ENCODE measurements around the gene OMG. TPM values are rescaled to one million over a fixed set of nuclear protein-coding genes. Genes with fewer than 3 reads are reported as not detected.
"Not testable (repeated sequence)": the region's sequence is repeated elsewhere in the genome, so short reads cannot be mapped to it uniquely, and the experiment has no call there.

Gene OMG
- total RNA-seq, 2 experiments from 2014 or later, result 0.19 TPM; not detected in 1

DNA sequence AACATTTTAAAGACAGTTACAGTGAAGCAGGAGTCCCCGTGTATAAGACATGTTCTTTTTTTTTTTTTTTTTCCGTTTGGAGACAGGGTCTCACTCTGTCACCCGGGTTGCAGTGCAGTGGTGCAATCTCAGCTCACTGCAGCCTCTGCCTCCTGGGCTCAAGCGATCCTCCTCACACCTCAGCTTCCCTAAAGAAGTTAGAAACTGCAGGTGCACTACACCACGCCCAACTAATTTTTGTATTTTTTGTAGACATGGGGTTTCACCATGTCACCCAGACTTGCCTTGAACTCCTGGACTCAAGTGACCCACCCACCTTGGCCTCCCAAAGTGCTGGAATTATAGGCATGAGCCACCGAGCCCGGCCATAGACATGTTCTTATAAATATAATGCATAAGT lies 13.8 kb upstream of the OMG start:
- POLR2A ChIA-PET, result interaction anchor here (1.0 to 1.5 kb wide), 3 partner anchors 9 to 11 kb away, joined by 3 to 15 read pairs (median 7); partner anchors contain the start of gene EVI2A

DNA sequence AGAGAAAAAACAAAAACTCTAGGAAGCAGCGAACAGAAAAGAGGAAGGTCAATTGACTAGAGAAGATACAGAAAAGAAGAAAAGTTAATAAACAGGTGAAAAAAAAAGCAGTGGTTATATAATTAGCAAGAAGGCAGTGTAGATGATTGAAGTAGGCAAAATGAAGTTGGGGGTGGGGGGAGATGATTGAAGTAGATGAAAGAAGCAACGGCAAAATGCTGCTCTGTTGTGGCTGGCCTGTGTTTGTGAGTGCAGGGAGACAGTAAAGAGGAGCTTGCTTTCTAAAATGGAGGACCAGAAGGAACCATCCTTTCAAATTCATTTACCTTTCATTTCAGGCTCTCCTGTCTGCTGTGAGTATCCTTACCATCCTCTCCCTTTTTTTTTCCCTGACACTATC lies 13.2 kb upstream of the OMG start:
- ChIA-PET POLR2A (interaction anchor here (1.0 to 1.5 kb wide), 3 partner anchors 8 to 11 kb away, joined by 3 to 15 read pairs (median 3); partner anchors contain the start of gene EVI2A), CTCF (interaction anchor here (1.0 to 1.7 kb wide), 3 partner anchors 8 to 10 kb away, joined by 3 to 4 read pairs (median 3); no protein-coding TSS in a partner anchor)

More for the DNA sequence above, 13.8 kb upstream of the OMG start:
- CTCF ChIA-PET, result interaction anchor here (1.0 to 1.7 kb wide), 4 partner anchors 8 to 11 kb away, joined by 3 to 4 read pairs (median 3); partner anchors contain the start of gene EVI2A

DNA sequence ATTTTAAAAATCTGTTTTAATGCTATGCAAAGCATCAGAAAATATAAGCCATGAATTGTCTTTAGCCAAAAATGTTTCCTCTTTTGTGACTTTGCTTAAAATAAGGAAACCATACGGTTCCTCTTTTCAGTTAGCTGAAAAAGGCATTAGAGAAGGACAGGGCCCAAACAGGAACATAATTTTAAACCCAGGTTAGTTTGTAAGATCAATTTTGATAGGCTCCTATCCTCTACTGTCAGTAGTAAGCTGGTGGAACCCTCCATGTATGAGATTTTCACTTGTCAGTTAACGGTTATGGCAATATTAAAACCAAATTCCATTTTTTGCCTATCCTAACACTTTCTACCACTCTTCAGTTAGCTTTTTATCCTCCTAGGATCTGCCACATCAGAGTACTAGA lies 12.5 kb upstream of the OMG start:
- ChIA-PET POLR2A (interaction anchor here (1.2 to 1.5 kb wide), 2 partner anchors 9 to 10 kb away, joined by 3 to 15 read pairs; no protein-coding TSS in a partner anchor), CTCF (no interaction called here)

DNA sequence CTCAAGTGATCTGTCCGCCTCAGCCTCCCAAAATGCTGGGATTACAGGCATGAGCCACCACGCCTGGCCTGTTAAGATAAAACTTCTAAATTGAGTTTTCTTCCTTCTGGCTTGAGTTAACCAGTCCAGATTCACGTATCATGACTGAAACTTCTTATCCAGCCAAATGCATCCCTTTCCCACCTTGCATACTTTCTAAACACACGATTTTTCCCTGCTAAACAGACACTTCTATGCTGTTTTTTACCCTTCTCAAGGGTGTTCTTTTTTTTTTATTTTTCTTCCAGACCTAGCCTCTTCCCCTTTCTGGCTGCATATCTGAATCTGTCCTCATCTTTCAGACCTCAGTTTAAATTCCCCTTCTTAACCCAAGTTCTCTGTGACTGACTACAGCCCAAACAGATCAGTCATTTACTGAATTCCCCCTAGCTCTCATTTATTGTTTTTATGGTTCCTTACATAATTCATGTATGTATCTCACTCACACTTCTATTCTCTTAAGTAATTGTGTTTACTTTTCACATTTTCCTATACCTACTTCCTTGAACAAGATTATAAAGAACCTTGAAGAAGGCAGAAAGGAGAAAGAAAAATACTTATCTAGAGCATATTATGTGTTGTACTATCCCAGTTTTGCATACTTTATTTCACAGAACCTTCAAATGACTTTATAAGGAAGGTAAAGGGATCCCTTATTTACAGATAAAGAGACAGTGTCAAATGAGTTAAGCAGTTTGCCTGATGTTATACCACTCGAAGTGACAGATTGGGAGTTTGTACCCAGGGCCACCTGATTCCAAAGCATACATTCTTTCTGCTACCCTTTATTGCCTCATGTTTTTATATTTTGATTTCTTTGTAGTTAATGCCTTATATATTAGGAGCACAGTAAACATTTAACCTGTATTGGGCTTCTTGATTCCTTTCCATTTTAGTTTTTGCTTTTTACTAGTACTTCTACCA lies 11.6 kb upstream of the OMG start:
- CTCF ChIA-PET, result interaction anchor here (0.7 to 2.0 kb wide), 2 partner anchors 10 to 229 kb away, joined by 3 to 6 read pairs; no protein-coding TSS in a partner anchor
- POLR2A ChIA-PET, result interaction anchor here (1.0 kb wide), 1 partner anchor 11 kb away, joined by 3 read pairs; no protein-coding TSS in a partner anchor

DNA sequence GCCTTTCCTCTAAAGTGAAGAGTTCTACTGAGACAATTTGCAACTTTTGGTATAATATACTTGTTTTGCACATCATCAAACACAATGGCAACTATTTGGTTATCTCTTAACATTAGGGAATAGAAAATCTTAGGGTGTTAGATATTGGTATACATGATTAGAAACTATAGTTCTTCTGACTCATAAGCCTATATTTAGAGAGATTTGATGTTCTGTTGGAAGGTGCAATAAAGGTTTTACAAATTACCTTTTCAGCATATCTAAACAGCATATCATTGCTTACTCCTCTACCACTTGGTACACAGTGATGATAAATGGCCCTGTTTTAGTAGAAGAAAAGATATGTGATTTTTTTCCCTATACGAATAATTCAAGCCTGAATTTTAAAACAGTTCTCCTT lies 10.6 kb upstream of the OMG start:
- POLR2A ChIA-PET, result no interaction called here
- CTCF ChIA-PET, result interaction anchor here (2.0 kb wide), 1 partner anchor 11 kb away, joined by 6 read pairs; no protein-coding TSS in a partner anchor

DNA sequence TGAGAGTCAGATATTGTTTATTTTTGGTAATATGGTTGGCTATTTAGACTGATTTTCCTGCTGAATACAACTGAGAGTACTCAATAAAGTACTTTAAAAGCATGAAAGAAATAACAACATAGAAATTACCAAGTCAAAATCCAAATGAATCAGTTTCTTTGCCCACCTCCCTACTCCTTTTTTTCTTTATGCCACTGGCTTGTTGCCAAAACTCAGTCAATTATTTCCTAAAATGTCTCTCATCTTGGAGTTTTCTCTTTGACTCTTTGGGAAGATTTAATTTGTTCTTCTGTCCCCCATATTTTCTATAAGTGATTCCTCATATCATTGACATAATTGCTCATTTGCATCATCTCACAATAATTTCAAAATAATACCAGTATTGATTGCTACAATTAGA lies 2.6 kb upstream of the OMG start:
- ChIA-PET POLR2A (no interaction called here), CTCF (no interaction called here)

DNA sequence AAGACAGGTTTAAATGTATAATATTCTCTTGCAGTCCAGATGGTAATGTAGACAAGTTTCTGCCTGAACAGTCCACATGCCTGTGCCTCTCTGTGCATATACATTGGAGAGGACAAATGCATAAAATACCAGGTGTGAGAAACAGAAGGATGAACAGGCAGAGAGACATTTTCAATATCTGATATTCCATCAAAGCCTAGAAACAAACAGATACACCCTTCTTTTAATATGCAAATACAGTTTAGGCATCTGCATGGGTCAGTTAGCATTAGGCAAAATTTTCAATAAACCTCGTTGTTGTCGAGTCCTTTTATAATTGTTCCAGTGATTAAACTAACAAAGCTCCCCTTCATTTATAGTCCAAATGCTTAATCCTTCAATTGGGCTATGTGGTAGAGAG lies 897 bp downstream of the OMG start:
- POLR2A ChIA-PET, result no interaction called here

DNA sequence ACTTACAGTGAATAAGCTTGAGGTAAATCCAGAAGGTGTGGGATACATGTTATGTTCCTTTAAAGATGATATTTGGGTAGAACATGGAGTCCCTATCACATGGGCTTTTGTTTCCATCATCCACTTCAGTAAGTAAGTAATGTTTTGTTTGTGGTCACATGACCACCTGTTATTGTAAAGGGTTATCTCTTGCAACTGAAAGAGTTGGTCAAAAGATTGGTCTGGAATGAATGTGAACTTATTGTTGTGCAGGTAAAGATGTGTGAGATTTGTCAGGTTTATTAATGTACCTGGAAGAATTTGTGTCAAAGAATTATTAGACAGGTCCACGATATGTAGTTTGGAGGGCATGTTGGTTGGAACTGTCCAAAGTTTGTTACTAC lies 1.6 kb downstream of the OMG start:
- ChIA-PET CTCF (no interaction called here), POLR2A (no interaction called here)

More for the DNA sequence above, 897 bp downstream of the OMG start:
- CTCF ChIA-PET, result no interaction called here

DNA sequence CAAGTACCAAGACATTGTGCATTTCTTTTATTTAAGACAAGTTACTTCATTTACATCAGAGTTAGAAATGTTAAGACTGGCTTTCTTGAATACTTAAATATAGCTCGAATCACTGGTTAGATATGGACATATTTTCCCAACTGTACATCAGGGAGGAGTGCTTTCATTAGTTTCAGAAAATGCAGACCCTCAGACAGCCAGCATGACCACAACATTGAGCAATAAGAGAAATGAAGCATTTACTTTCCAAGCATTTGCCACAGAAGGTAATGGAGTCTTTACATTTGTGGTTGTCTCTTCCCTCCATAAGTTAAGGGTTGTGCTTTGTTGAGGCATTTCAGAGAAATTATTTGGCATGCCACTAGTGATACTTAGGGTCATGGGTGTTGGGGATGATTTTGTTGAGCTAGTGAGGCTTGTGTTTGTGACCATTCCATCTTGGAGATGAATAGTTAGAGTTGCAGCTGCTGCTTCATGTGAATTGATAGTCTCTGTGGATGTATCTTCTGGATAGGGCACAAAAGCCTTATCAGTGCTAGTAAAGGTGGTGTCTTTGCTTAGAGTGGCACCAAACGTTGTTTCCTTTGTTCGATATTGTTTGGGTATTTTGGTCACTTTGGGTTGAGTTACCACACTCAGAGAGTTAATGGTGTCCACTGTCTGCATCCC lies 2.1 kb downstream of the OMG start:
- POLR2A ChIA-PET, result no interaction called here

DNA sequence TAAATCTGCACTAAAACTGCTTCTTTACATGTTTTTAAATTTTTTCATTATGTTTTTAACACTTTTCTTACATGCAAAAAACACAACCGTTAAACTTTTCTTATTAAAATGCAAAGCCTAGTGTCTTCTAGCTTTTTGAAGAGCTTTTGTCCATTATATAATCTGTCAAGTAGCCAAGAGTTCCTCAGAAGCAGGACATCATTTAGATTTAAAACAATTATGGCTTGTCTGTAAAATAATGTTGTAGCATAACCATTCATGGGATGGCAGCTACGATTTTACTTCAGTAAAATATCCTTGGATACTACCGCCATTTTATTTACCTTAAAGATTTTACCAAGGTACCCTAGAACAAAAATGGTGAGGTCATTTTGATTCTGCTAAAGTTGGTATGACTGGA lies 2.8 kb downstream of the OMG start:
- CTCF ChIA-PET, result no interaction called here
- POLR2A ChIA-PET, result no interaction called here

More for the DNA sequence above, 2.1 kb downstream of the OMG start:
- CTCF ChIA-PET, result no interaction called here

DNA sequence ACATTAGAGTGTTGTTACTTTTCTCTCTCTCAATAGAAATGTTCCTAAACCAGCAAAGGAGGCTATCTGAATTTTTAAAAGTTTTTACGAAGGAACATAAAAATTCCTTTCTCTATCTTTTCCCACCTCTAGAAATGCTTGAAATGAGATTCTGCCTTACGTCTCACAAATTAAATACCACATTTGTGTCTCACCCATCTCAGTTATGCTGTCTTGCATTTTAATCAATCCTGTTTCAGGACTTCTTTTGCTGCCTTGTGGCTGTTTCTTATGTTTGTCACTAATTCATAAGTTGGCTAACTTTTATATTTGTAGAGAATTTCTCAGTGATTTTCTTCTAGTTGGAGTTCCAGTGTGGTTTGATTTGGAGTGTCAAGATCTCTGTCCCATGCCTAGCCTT lies 3.5 kb downstream of the OMG start:
- POLR2A ChIA-PET, result no interaction called here

DNA sequence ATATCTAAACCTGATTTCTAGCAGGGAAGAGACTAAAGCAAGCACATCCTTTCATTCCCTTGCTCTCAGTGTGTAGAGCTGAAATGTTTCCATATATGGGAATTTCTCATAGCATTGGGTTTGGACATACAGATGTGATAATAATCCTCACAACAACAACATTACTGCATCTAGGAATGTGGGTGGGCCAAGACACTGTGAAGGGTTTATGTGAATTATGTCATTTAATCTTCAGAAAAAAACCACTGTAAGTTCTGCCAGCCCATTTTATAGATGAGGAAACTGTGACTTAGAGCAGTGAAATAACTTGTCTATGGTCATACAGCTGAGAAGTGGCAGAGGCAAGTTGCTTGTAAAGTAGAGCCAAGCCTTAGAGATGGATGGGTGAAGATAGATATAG lies 5.2 kb downstream of the OMG start:
- ChIA-PET POLR2A (no interaction called here), CTCF (interaction anchor here (0.6 kb wide), 1 partner anchor 9 kb away, joined by 3 read pairs; no protein-coding TSS in a partner anchor)

More for the DNA sequence above, 3.5 kb downstream of the OMG start:
- CTCF ChIA-PET, result no interaction called here

DNA sequence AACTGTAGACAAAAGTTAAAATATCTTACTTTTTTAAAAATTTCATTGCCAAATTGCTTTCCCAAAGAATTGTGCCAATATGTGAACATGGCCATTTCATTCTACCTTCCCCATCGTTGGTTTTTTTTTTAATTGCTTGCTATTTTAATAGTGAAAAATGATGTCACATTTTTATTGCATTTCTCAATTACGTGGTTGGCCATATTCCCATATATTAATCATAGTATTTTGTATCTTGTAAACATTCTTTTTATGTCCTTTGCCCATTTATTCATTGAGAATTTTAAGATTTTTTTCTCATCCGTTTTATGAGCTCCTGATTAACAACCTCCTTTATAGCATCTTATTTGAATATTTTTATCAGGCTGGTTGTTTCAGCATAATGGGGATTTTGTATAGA lies 7.2 kb downstream of the OMG start:
- ChIA-PET CTCF (interaction anchor here (0.6 kb wide), 1 partner anchor 12 kb away, joined by 3 read pairs; no protein-coding TSS in a partner anchor), POLR2A (no interaction called here)

DNA sequence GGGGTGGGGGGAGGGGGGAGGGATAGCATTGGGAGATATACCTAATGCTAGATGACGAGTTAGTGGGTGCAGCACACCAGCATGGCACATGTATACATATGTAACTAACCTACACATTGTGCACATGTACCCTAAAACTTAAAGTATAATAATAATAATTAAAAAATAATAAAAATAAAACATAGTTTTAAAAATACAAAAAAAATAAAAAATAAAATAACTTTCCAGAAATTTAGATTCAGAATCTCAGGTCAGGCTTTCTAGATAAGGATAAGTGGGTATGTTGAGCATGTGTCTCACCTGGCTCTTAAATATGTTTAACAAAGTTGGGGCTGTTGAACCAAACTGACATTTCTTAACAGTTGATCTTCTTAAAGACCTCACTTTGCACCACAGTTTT lies 9.1 kb downstream of the OMG start:
- POLR2A ChIA-PET, CTCF ChIA-PET: not testable (repeated sequence)

DNA sequence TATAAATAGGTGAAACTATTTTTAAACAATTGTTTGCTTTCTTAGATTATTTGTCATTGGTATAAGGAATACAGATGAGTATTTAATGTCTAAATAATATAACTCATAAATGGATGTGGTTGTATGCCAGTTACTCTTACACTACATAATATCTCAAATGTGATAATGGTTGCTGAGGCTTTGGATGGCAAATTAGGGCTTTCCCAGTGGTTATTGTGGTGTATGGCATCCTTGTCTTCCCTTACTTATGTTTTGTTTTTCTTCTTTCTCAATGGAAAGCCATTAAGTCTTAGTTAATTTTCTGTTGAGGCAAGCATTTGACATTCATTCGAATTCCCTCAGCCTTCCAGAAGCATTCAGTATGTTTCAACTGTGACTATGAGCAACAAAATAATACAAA lies 10.5 kb downstream of the OMG start:
- ChIA-PET POLR2A (no interaction called here), CTCF (no interaction called here)

DNA sequence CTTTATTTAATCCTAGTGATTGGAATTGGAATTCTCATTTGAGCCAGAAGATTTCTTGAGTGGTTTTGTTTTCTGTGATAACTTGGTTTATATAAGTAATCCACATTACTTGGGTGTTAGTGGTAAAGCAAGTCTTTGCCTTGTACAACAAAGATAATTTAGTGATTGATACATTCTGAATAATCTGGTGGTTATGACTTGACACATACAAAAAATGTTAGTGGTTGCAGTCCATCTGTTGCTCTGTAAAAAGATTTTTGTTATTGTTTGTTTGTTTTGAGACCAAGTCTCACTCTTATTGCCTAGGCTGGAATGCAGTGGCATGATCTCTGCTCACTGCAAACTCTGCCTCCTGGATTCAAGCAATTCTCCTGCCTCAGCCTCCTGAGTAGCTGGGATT lies 13.2 kb downstream of the OMG start:
- ChIA-PET POLR2A (no interaction called here), CTCF (no interaction called here)

DNA sequence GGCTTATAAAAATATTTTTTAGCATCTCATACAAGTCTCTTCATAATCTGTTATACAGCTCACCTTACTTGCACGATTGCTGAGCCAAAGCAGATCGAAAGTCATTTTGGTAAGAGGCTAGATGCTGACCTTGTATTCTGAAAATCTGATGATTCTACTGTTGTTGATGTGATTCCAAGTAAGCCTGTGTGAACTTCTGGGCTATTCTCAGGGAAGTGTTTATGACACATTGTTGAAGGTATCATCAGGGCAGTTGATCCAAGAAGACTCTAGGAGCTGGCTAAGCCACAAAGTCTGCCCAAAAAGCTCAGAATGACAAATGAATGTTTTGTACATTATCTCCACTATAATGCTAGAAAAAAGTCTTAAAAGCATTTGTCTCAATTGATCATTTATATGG lies 16.0 kb downstream of the OMG start:
- POLR2A ChIA-PET, result no interaction called here
- CTCF ChIA-PET, result interaction anchor here (0.5 kb wide), 1 partner anchor 569 kb away, joined by 4 read pairs; no protein-coding TSS in a partner anchor

DNA sequence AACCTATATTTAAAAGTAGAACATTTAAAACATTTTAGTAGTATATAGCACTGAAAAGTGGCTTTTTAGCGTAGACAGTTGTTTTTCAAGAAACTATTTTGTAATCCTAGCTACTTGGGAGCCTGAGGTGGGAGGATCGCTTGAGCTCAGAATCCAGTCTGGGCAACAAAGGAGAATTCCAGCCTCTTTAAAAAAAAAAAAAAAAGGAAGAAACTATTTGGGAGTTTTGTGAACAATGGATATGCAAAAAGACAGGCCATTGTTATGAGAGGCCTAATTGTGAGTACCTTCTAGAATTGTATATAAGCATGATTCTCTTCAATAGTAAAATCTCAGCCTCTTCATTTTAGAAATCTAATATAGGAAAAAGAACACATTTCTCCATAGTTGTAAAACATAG lies 17.6 kb downstream of the OMG start:
- ChIA-PET CTCF (no interaction called here), POLR2A (no interaction called here)

DNA sequence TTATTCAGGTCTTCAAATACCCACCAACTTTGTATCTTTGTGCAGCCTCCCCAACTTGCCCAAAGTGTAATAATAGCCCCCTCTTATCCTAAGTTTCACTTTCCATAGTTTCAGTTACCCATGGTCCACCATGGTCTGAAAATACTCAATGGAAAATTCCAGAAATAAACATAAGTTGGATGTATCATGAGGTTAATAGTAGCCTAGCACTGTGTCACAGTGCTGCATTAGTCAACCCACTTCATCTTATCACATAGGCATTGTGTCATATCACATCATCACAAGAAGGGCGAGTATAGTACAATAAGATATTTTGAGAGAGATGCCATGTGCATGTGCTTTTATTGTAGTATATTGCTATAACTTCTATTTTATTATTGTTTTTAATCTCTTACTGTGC lies 21.9 kb downstream of the OMG start:
- POLR2A ChIA-PET, result no interaction called here
- CTCF ChIA-PET, result no interaction called here

DNA sequence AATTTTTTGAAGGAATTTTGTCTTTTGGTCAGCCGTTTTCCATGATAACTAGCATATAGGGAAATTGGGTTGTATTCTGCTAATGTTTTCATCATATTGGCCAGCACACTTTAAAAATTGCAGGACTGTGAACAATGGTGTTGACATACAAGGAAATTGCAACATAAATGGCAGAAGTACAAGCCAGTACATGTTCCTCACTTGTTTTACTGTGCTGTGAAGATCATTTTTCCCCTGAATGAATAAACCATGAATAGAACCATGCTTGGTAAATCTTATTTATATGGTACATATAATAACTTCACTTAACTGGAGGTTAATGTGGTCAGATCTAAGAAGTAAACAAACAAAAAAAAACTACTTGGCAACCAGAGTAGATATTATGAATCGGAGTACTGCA lies 22.8 kb downstream of the OMG start:
- POLR2A ChIA-PET, result no interaction called here
- CTCF ChIA-PET, result no interaction called here

DNA sequence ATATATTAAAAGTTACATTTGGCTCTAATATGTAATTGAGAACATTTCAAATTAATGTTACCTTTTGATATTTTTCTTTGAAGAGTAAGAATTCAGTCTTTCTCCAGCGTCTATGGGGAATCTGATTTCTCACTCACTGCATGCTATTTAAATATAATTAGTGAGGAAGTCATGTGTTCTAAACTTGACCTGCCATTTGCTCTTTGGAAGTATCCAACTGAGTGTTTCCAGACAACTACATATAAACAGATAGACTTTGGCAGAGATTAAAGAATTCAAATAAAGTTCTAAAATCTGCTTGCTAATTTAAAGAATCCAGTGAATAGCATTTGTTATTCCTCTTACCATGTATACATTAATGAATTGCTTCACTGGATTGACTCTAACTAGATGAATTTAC lies 23.5 kb downstream of the OMG start:
- ChIA-PET POLR2A (no interaction called here), CTCF (no interaction called here)

Data from activated CD8-positive, alpha-beta memory T cell treated with anti-CD3 and anti-CD28 coated beads for 36 hours (primary cell).